Measurements from ENCODE around the gene NMRK1.

NMRK1 gene

DNA sequence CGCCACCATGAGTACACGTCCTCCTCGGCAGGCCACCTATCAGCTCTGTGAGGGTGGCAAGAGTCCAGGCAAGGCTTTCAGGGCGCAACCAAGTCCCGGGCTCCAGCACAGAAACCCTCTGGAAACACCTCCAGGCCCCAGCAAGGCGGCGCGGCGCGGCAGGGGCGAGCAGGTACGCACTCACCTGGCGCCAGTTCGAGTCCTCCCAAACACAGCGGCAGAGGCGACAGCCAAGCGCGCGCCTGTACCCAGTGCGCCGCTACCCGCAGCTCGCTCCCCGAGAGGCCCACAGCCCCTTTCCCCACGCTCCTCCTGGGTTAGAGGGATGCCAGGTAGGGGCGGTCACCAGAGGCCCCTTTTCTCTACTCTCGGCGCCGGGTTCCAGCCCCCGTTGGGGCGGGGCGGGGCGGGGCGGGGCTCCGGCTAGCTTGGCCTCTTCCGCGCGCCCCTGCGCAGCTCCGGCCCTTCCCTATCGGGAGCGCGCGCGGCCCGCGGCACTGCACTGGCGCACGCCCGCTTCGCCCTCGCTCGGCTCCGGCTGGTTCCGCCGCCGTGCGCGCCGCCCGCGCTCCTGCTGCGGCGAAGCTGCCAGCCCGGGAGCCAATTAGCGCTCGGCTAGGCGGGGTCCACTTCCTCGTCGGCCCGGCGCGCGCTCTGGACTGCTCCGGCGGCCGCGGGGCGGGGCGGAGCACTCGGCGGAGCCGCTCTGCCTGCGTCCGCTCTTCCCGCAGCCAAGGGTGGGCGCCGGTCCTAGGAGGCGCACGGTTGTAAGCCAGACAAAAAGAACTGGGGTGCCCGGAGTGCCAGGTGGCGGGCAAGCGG lies at the start of gene NMRK1, which contains the start of gene OSTF1:
Gene NMRK1, minus strand, starts transcription at position 332 of the 822 bp plus-strand sequence. CDS start 5,040 bp downstream, outside the sequence.
Gene OSTF1, plus strand, starts transcription at position 691 of the 822 bp plus-strand sequence. CDS start 179 bp downstream, outside the sequence.
- DNase-seq = peak; percentile 96

DNA sequence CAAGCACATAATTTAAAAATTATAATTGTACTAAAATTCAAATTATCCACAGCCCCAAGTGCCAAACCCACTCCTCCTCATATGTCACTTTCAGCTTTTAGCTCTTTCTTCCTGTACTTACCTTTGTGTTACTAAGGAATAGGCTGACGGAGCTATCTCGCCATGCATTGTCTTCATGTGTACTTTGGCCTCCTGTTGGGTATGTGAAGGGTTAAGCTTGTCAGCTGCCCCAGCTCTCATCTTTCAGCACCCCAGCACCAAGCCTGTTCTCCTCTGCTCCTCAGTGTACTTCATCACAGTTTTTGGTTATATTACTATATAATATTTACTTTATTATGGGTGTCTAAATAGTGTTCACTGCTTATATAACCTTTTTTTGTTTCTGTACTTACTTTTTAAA lies 46.5 kb upstream of the NMRK1 start:
- no peak for DNase-seq

DNA sequence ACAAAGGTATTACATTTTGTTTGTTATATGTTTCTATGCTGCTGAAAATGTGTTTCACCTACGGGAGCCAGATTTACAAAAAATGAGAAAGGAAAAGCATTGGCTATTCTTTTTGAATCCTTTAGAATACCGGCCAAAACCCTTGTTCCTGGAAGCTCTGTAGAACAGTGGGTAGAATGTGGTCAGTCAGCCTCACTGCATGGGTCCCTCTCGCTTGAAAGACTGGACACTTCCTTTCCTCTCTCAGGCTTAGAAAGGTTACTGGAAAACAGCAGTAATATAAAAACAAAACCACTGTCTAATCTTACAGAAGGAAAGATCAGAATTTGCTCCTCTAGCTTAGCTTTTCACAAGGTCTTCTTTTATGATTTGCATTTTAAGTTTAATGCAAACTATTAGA lies 45.4 kb upstream of the NMRK1 start:
- DNase-seq = no peak

DNA sequence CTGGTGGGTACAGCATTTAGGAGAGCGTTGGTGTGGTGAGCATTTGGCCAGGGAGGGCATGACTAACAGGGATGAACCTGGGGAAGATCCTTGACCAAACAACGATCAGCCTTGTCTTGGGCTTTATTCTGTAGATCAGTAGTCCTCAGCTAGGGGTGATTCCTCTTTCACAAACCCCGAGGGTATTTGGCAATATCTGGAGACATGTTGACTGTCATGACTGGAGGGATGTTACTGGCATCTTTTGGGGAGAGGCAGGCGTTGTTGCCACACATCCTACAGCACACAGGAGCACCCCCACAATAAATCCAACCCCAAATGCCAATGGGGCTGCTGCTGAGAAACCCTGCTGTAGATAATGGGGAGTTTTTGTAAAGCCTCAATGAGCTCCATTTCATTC lies 44.3 kb upstream of the NMRK1 start:
- DNase-seq = no peak

DNA sequence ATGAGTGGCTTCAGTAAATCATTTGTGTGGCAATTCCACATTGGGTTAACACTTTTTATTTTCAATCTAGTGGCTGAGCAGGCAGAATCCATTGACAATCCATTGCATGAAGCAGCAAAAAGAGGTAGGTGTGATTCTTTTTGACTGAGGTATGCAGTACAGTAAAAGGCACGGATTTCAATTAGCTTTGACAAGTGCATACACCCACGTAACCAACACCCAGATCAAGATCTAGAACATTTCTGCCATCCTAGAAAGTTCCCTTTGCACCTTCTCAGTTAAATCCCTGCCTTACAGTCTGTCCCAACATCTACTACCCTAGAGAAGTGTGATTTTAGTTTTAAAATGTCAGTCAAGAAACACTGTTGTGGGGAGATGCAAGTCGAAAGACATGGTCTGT lies 43.7 kb upstream of the NMRK1 start:
- no peak for DNase-seq

DNA sequence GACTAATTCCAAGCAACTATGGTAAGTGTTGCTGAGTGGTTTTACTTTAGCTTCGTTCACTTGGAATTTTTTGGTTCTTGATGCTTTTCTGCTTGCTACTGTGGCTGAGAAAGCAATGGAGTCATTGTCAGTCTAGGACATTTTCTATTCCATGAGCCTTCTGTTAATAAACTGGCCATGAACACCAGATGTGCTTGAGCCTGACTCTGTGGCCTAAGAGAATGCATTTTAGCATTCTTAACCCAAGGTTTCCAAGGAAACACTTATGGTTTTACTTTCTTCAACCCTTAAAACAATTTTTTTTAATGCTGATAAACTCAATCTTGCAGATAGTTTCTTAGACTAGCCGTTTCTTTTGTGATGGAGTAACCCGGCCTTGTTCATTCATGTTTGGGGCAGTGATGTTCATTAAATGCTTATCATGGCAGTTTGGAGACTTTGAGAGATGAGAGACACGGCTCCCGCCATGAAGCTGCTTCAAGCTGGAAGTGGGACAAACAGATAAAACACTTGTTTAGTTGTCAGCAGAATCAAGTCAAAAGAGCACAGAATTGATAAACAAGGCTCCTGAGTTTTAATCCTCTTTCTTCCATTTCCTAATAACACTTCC lies 42.8 kb upstream of the NMRK1 start:
- DNase-seq = no peak

DNA sequence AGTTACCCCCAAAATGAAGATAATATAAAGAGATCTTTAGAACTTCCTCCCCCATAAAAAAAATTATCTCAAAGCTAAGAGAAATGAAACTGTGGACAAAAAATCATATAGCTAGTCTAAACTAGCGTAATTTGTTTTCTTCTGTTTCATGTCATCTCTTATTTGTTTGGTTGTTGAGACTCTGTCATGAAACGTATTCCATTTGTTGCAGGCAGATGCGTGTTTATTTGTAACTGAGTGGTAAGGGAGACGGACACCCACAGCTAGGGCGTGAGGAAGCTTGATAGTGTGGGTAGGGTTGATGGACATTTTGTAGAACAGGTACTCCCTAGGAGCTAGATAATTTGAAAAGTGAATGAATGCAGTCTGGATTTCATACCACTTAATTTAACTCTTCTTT lies 42.2 kb upstream of the NMRK1 start:
- no peak for DNase-seq

DNA sequence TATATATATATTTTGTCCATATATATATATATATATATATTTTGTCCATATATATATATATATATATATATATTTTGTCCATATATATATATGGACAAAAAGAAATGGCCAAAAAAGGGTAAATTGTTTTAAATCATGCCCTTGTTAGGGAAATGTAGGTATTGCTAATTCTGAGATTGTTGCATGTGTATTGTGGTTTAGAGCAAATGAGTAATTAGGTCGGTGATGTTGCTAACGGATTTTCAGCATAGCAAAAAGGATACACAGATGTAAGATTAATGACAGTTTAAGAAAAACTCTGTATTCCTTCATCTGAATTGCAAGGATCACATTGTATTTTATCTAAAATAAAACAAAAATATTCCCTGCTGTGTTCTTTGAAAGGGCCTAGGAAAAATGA lies 40.6 kb upstream of the NMRK1 start:
- no peak for DNase-seq

DNA sequence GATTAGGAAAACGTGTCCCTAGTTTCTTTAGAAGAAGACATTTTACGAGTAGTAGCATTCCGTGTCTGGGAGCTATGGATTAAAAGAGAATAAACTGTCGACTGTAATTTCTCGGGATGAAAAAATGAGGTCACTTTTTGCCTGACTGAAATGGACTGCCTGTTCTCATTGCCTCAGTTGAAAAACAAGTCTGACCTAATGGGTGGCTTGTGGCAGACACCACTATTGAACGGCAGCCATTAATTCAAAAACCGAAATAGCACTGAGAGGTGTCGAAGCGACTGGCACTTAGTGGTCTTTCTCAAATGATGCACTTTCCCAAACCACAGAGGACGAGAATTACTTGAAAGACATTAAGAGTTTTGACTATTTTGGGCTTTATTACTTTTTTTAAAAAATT lies 35.7 kb upstream of the NMRK1 start:
- no peak for DNase-seq

DNA sequence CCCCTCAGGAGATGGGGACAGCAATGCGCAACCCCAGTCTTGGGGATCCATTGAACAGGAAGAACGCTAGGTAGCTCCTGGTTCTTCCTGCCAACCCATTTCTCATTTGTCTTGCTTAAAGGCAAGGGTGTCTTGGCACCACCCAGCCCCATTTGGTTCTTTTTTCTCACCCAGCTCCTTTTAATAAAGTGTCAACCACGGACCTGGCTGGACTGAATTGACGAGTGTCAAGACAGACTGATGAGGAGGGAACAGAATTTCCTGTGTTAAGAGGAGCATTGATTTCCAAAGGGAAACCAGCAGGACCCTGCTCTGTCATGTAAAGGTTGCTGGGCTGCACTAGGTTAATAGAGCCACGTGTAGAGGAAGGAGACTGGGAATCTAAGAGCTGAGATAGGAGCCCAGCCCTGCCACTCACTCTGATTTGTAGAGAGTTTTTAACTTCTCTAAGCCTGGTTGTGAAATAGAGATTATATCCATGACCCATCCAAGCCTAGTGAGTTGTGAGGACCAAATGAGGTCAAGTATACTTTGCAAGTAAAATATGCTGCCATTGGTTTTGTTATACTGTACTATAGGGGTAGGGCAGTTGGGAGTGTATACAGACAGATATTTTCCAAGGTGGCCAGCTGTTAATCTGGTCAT lies 34.1 kb upstream of the NMRK1 start:
- DNase-seq = no peak

DNA sequence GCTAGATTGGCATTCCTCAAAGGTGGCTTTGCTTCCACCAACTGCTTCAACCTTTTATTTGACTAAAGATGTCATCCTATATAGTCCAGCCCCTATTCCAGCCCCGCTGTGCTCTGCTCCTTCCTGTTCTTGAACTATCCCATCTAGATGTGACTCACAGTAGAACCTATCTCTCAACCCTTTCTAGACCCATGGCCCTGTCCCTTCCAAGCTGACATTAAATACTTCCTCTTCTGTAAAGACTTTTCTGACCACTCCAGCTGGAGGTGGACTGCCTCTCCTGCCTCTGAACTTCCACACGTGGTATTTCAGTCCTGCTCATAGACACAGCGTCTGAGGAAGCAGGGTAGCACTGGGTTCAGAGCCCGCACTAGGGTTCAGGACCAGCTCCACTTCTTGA lies 32.7 kb upstream of the NMRK1 start:
- DNase-seq = no peak

DNA sequence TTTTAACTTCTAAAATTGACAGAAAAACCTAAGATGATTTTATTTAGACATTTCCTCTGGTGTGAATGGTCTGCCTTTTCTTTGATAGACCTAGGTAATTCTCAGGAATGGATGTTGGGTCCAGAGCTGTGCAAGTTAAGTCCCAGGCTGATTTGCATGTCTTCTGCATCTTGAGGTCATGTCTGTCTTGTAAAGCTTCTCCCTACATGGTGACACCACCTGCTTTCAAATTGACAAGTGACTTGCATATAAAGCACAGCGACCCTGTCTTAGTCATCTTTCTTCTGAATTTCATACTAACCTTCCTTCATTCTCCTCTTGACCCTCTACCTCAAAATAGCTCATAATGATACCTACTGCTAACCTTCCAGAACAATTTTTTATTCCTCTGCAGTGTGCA lies 29.6 kb upstream of the NMRK1 start:
- DNase-seq = no peak

DNA sequence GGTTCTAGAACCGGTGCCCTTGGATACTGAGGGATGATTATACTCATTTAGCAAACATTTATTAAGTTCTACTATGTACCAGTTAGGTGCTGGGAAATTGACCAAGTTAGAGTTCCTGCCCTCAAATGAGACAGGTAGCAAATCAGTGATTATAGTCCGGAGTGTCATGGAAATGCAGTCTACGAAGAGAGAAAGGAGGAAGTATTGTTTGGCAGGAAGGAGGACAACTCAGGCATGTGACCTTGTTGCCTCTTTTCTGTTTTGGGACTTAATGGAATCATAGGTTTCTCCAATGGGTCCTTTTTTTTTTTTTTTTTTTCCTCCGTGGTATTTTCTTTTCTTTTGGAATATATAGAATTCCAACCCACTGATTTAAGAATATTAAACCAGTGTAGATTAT lies 28.4 kb upstream of the NMRK1 start:
- peak; percentile 19 for DNase-seq

DNA sequence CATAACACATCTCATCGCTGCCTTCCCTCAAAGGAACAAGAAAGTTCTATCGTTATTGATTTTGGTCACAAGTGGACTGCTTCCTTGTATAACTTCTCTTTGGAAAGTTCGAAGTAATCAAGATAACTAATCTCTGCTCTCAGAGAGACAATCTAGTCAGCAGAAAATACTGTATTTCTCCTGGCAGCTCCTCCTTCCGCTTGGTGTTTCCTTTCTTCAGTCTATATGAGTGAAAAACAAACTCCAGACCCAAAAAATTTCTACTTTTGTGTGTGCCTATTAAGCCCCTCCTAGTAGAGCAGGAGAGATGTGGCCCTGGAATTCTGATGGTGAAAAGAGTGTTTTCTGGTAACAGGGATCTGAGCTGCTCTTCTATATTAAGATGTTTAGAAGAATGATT lies 24.8 kb upstream of the NMRK1 start:
- DNase-seq = no peak

DNA sequence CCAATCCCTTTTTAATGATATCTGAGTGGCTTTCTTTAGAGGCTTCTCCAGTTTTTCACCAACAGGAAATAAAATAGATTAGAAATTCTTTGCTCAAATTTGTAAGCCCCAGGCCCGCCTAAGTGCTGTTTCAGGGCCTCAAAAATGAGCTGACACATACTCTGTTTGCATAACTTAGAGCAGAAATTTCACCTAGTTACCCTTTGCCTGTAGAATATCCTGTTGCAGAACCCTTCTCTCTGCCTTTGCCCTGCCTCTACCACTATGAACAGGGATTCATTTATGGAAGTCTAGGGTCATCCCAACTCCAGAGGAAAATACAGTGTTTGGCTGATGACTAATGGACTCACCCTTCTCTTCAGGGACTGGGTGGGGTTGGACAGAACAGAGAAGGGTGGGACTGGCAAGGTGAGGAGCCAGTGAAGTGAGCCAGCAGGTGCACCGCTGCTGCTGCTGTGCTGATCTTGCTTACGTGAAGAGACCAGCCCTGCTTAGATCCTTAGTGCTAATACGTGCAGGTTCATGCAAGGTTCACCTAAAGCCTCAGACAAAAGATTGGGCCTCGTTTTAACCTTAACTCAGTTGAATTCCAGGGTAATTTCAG lies 23.2 kb upstream of the NMRK1 start:
- no peak for DNase-seq

DNA sequence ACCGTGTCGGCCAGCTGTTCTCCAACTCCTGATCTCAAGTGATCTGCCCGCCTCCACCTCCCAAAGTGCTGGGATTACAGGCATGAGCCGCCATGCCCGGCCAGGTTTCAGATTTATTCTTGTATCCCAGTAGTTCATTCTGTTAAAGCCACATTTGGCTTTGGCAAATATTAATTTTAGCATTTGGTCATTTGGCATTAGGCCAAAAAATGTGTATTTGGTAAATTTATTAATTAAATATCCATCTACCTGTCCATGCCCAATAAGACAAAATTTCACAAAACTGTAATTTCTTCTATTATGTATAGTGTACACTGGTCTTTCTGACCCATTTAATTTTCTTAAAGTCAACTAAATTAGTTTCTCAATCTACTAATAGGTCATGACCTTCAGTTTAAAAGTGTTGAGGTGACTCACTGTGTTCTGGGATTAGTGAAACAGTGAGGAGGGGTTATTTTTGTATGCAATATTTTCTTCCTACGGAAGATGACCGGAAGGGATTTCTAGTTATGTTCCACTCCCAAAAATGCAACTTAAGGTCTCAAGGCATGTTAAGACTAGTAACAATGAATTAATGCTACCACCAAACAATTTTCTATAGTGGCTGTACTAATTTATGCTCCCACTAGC lies 21.4 kb upstream of the NMRK1 start:
- no peak for DNase-seq

DNA sequence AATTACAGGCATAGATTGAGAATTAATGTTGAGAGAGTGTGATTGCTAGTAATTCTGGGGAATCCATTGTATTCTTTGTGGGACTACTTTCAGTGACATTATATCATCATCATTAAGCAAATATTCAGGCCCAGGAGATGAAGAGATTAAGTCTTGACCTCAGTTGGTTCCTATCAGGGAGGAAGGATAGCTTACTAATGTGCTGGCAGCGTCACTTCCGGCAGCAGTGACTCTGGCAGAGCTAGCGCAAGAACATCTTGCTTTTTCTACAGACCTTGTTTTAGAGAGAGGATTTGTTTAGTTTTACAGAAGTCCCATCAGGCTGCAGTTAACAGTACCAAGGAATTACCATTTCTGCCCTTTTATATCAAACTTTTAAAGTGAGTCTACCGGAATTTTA lies 20.6 kb upstream of the NMRK1 start:
- no peak for DNase-seq

DNA sequence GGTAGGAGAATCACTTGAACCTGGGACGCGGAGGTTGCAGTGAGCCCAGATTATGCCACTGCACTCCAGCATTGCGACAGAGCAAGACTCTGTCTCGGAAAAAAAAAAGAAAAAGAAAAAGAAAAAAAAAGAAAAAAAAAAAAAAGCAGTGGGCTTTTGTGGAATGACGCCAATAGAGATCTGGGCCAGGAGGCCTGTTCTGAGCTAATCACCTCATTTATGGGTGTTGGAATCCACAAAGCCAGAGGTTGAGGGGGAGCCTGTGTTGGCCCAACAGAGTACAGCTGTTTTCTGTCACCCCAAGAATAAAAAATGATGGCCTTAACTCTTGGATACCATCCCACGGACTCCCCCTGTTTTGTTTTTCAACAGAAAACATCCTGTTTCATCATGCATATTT lies 18.9 kb upstream of the NMRK1 start:
- no peak for DNase-seq

DNA sequence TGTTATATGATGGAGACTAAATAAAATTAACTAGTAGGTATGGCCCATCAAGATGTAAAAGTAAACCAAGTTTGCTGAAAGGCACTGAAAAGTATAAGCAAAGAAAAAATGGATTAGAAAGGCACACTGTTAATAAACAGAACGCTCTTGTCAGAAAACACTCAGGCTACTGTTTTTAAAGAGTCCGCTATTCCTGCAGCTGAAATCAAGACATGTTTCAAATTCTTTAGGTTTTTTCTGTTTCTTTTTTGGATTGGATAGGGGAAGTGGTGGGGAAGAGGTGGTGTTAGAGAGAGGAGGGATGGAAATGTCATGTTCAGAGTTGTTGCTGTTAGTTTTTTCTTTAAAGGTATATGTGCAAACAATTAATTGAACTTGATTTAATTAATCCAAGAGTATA lies 17.9 kb upstream of the NMRK1 start:
- no peak for DNase-seq

DNA sequence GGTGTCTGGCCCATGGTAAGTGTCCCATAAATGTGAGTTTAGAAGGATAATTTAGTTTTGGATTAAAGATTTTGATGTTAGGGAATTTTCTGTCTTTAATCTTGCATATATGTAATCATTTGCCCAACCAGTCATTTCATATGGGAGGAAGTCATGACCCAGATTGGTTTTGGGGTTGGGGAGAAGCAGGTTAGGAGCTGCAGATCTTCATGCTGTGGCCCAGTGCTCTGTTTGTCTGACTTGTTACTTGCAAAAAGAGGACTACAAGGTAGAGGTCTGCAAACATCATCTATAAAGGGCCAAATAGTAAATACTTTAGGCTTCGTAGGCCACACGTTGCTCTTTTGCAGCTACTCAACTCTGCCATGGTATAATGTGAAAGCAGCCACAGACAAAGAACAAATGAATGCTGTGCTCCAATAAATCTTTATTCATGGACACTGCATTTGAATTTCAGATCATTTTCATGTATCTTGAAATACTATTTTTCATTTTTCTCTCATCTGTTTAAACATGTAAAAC lies 17.1 kb upstream of the NMRK1 start:
- peak; percentile 41 for DNase-seq

DNA sequence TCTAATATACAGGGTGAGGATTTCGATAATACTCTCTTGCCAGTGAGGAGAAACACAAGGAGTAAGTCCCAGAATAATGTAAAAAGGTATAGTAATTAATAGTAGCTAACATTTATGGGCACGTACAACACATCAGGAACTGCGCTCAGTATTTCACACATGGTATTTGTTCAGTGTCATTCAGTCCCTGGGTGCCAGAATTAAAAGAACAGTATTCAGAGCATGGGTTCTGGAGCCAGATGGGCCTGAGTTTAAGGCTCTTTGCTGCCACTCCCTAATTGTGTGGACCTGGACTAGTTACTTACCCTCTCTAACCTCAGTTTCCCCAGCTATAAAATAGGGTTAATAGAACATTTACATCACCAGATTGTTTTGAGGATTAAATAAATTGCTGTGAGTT lies 16.7 kb upstream of the NMRK1 start:
- no peak for DNase-seq

DNA sequence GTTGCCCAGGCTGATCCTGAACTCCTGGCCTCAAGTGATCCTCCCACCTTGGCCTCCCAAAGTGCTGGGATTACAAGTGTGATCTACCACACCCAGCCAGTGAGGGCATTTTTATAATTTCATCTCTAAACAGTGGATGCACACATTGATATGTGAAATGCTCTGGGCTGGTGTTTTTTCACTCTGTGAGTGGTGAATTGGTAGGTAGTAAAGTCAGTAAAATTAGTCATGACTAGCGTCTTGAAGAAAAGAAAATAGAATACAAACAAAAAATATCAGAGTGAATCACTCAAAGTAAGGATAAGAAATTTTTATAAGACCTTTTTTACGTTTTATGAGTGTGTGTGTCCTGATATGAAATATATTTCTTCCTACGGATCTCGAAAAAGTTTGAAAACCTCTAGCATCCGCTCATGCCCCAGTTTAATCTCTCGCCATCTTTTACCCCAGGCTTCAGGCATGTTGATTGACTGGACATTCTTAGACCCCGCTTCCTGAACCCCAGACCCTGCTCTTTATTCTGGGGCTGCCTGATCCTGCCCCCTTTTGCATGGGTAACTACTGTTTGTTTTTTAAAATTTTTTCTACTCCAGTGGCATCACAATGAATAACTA lies 14.3 kb upstream of the NMRK1 start:
- DNase-seq = no peak
